ENCODE measurements around the gene CNBD2. TPM values are rescaled to one million over a fixed set of nuclear protein-coding genes. Genes with fewer than 3 reads are reported as not detected.
"Not testable (repeated sequence)": the region's sequence is repeated elsewhere in the genome, so short reads cannot be mapped to it uniquely, and the experiment has no call there.

CNBD2 gene
- total RNA-seq, 1 donor from 2014 or later, result 3.7 TPM

DNA sequence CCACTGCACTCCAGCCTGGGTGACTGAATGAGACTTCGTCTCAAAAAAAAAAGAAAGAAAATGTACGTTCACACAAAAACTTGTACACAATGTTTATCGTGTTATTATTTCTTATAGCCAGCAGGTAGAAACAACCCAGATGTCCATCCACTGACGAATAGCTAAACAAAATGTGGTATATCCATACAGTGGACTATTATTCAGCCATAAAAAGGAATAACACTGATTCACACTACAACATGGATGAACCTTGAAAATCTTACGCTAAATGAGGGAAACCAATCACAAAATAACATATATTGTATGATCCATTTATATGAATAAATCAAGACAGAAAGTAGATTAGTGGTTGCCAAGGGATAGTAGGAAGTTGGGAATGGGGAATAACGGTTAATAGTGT lies 111.1 kb downstream of the CNBD2 start:
- intact Hi-C loops (cut with micrococcal nuclease), result no loop called here
- DNase-seq, result no peak
- Histone ChIP-seq H3K27me3 (ENCODE audit: low read depth) (peaks cover 37% of the 10 kb centered on the region), H3K4me3 (no peak overlapping the region), H3K36me3 (no peaks in the 10 kb centered on the region), H3K9me3 (replicated peaks) (no peaks in the 10 kb centered on the region), H3K4me1 (no peaks in the 10 kb centered on the region), H3K27ac (replicated peaks) (no peak overlapping the region)
- TF ChIP-seq, protein P1, sequence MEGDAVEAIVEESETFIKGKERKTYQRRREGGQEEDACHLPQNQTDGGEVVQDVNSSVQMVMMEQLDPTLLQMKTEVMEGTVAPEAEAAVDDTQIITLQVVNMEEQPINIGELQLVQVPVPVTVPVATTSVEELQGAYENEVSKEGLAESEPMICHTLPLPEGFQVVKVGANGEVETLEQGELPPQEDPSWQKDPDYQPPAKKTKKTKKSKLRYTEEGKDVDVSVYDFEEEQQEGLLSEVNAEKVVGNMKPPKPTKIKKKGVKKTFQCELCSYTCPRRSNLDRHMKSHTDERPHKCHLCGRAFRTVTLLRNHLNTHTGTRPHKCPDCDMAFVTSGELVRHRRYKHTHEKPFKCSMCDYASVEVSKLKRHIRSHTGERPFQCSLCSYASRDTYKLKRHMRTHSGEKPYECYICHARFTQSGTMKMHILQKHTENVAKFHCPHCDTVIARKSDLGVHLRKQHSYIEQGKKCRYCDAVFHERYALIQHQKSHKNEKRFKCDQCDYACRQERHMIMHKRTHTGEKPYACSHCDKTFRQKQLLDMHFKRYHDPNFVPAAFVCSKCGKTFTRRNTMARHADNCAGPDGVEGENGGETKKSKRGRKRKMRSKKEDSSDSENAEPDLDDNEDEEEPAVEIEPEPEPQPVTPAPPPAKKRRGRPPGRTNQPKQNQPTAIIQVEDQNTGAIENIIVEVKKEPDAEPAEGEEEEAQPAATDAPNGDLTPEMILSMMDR (IDR thresholded peaks at IDR 0.05; ENCODE audit: borderline replicate concordance), result no peak

DNA sequence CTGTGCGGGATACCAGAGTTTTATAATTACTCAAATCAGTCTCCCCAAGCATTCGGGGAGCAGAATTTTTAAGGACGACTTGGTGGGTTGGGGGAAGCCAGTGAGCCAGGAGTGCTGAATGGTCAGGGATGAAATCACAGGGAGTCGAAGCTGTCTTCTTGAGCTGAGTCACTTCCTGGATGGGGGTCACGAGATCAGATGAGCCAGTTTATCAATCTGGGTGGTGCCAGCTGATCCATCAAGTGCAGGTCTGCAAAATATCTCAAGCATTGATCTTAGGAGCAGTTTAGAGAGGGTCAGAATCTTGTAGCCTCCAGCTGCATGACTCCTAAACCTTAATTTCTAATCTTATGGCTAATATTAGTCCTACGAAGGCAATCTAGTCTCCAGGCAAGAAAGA lies 111.6 kb downstream of the CNBD2 start:
- H3K9me3 ChIP-seq (replicated peaks); H3K4me1 ChIP-seq; DNase-seq; H3K27ac ChIP-seq (replicated peaks); H3K36me3 ChIP-seq; H3K4me3 ChIP-seq; intact Hi-C loops (cut with micrococcal nuclease): not testable (repeated sequence)
- peaks cover 37% of the 10 kb centered on the region for H3K27me3 ChIP-seq (ENCODE audit: low read depth)

Other genes with a start within 250 kb of the CNBD2 start
- gene RBM39, start 226.3 kb upstream of the CNBD2 start, total RNA-seq, result 128 TPM
- 35.9 TPM for gene PHF20, start 196.6 kb upstream of the CNBD2 start, total RNA-seq
- 40.0 TPM for gene SCAND1, start 14.1 kb upstream of the CNBD2 start, total RNA-seq
- 14.6 TPM for gene EPB41L1, start 186.2 kb downstream of the CNBD2 start, total RNA-seq